GM12873 (cell line): ENCODE measurements around the gene DNASE1L1.

Source experiments
- CTCF ChIP-seq: IDR thresholded peaks from 2 replicates; pipeline ENCODE4 v1.5.1; 2012; ENCODE audit warnings: low read depth, mild to moderate bottlenecking, moderate library complexity, low read length, control low read depth; ENCODE audit not compliant: insufficient read depth; ENCODE audit errors: missing control alignments

DNASE1L1 gene

DNA sequence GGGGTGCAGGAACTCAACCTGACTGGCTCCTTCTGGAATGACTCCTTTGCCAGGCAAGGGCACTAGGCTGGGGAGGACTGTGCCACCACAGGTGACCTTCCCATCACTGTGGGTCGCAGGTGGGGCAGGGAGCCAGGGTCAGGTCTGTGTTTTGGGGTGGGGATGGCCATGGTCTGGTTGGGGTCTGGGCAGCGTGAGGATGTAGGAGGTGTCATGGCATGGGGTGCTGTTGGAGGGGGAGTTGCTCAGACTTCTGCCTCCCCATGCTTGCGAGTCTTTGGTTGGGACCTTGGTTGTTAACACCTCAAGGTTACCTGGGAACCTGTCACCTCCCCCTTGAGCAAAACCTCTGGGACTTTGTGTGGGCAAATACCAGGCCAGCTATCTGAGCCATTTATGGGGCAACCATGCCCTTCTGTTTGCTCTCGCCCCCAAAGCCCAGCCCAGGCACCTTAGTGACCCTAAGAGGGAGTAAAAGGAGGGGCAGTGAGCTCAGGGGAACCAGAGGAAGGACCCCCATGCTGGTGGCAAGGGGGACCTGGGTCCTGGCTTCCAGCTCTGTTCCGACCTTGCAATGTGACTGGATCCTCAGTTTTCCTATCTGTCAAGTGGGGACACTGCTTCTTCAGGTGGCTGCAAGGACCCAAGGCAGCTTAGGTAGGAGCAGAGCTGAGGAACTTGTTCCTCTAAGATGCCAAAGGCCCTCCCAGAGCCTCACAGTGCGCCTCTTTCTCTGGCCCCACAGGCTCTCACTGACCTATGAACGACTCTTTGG is 25.5 kb upstream of the DNASE1L1 start:
- no peak for TF ChIP-seq CTCF

DNA sequence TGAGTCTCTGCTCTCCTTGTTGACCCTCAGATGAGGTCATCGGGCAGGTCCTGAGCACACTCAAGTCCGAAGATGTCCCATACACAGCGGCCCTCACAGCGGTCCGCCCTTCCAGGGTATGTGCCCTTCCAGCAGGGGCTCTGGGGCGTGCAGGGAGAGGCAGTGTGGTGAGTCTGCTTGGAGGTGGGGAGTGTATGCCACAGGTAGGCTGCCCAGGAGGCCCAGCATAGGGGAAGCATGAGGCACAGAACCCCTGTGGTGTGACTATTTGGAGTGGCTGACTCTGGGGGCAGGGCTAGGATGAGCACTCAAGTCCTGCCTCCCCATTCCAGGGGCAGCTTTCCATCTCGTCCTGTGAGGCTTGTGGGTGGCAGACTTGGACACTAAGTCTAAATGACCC is 24.6 kb upstream of the DNASE1L1 start:
- no peak for TF ChIP-seq CTCF

DNA sequence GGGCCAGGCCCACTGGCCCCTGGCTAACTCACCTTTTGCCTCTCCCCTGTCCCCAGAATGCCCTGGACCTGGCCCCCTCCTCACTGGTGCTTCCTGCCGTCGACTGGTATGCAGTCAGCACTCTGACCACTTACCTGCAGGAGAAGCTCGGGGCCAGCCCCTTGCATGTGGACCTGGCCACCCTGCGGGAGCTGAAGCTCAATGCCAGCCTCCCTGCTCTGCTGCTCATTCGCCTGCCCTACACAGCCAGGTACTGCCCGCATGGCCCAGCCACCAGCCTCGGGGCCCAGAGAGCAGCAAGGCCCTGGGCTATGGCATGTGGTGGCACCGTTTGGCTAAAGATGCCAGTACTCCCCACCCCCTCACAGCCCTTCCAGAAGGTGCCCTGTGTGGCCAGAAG is 23.2 kb upstream of the DNASE1L1 start:
- no peak for TF ChIP-seq CTCF

DNA sequence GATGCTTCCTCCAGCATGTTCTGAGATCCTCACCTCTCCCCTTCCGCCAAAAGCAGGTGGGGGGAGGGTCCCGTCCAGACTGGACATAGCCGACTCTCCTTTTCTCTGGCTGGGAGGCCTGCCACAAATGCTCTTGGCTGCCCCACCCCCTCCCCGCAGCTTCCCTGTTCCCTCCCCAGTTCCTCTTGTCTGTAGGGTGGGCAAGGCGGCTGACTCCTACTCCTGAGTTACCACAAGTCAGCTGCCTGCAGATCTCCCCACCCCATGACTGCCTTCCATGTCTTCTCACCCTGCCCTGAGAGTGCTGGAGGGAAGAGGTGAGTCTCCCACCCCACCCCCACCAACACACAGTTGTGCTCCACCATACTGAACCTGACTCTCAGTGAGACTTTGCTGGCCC is 22.3 kb upstream of the DNASE1L1 start:
- no peak for TF ChIP-seq CTCF

DNA sequence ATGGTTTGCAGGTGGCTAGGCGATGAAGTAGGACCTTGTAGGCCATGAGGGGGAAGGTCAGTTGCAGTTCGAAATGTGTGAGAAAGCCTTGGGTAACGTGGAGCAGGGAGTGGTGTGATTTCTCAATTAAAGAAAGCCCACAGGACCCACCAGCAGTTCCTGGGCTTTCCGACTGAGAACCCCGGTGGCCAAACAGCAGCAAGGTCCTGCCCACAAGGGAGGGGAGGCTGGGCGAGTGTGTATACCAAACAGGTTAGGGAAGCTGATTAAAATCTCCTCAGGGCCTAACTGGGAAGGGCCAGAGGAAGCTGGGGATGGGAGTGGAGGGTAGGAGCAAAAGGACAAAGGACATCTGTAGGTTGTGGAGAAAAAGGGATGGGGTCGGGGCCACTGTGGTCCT is 21.9 kb upstream of the DNASE1L1 start:
- TF ChIP-seq CTCF = no peak

GRCh38 chrX:154430479-154430878 is 21.4 kb upstream of the DNASE1L1 start:
- no peak for TF ChIP-seq CTCF

DNA sequence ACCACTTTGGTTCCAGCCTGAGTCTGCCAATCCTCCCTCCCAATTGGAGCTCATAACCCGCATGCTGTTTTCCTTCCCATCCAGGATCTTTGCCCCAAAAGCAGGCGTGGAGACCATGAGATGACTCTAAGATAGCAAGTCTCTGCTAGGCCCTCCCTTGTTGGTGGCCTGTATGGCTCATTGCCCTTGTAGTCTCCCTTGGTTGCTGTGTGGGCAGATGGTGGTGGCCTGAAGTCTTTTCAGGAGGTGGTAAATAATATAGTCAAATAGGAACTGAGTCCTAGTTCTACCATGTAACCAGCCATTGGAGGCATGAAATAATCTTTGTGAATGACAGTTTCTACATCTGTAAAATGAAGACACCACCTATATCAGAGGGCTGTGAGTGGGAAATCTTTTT is 20.7 kb upstream of the DNASE1L1 start:
- TF ChIP-seq CTCF = no peak
